Panc1 (cell line): ENCODE measurements around the gene SLC16A7.

Experiments used
- CTCF ChIP-seq: fragments of 450-650 bp; IDR thresholded peaks from 2 replicates; pipeline ENCODE4 v1.5.1; 2017; ENCODE audit warnings: mild to moderate bottlenecking
- TCF7L2 ChIP-seq: IDR thresholded peaks from 2 replicates; pipeline ENCODE4 v1.6.1; 2011; ENCODE audit warnings: mild to moderate bottlenecking, low read depth, low read length, inconsistent platforms

- TF ChIP-seq CTCF (no peak), TCF7L2 (no peak)
These were observed 168.0 kb downstream of the SLC16A7 start for GRCh38 chr12:59763835-59764234.
